HepG2 (cell line): ENCODE results near the gene LUZP2. TPM values are rescaled to one million over a fixed set of nuclear protein-coding genes. Genes with fewer than 3 reads are reported as not detected.

Experiments
- ATAC-seq: fragments of 200-7000 bp; cut with Tn5 transposase; 3 replicates; pipeline ENCODE4 v1.9.1; 2020; ENCODE audit warnings: mild to moderate bottlenecking, moderate library complexity
- BruUV-seq: library from RNA; stranded (reverse); fragments of 400-500 nt; replicated peaks from 2 replicates; lab custom pipeline; 2021; lab: Mats Ljungman, UMichigan
- CTCF ChIA-PET: fragments of 300-600 bp; formaldehyde crosslinking; extraction: SDS; loops from one replicate; lab custom pipeline; 2021; ENCODE audit warnings: low total read pairs, inconsistent platforms, low intra/inter-chr PET ratio; lab: Yijun Ruan, JAX
- POLR2A ChIA-PET: fragments of 350-600 bp; sonication (Branson Sonifier 250); formaldehyde crosslinking; loops from one replicate; lab custom pipeline; 2020; ENCODE audit warnings: antibody characterized with exemption, inconsistent platforms; lab: Yijun Ruan, JAX
- DNase-seq: peaks from one replicate; pipeline ENCODE4 v3.0.0-alpha.2; 2015; ENCODE audit warnings: low spot score
- FAIRE-seq: peaks from 3 replicates; lab custom pipeline; 2011; peaks lifted over from hg19 to GRCh38; lab: Jason Lieb, UNC
- H2AFZ ChIP-seq: one replicate; pipeline ENCODE4 v1.6.1; 2011; ENCODE audit warnings: low read length, inconsistent platforms
- H3K27ac ChIP-seq: fragments of 300-600 bp; 3 replicates; pipeline ENCODE4 v1.8.0; 2011; ENCODE audit warnings: mixed run types, mild to moderate bottlenecking, mixed read lengths, low read length, inconsistent platforms; ENCODE audit not compliant: insufficient read depth; ENCODE audit errors: extremely low read length
- H3K27me3 ChIP-seq, 2 experiments: fragments of 200-600 bp in 1 of 2; 2 replicates in 1 of 2; 3 replicates in 1 of 2; pipeline versions ENCODE4 v1.6.0 to v1.8.0; 2011; ENCODE audit warnings: low read length in 2 of 2, mild to moderate bottlenecking in 2 of 2, moderate library complexity in 2 of 2, inconsistent platforms in 1 of 2; ENCODE audit not compliant: insufficient read depth in 2 of 2, control insufficient read depth in 1 of 2
- H3K36me3 ChIP-seq, 2 experiments: fragments of 200-600 bp in 1 of 2; replicated peaks in 1 of 2; 2 replicates in 1 of 2; 3 replicates in 1 of 2; pipeline versions ENCODE4 v1.5.1 to v1.8.0; 2011; ENCODE audit warnings: low read length in 2 of 2, inconsistent platforms in 1 of 2; ENCODE audit not compliant: insufficient read depth in 2 of 2, control insufficient read depth in 1 of 2
- H3K4me1 ChIP-seq: 2 replicates; pipeline ENCODE4 v1.5.1; 2012; ENCODE audit warnings: low read length, inconsistent platforms; ENCODE audit not compliant: insufficient read depth
- H3K4me2 ChIP-seq: 2 replicates; pipeline ENCODE4 v1.6.0; 2011; ENCODE audit warnings: low read depth, low read length, inconsistent platforms
- H3K4me3 ChIP-seq, 3 experiments: fragments of 200-600 bp in 1 of 3; sonication (generic), shearing (Covaris generic) in 1 of 3; replicated peaks in 1 of 3; 2 replicates each; pipeline ENCODE4 v1.5.1; 2011 to 2016; ENCODE audit warnings: low read length in 3 of 3, inconsistent platforms in 2 of 3, low read depth in 2 of 3, mild to moderate bottlenecking in 2 of 3, control low read depth in 1 of 3, mixed read lengths in 1 of 3; ENCODE audit not compliant: insufficient read depth in 1 of 3
- H3K79me2 ChIP-seq: one replicate; pipeline ENCODE4 v1.6.1; 2011; ENCODE audit warnings: low read length, inconsistent platforms; ENCODE audit not compliant: insufficient read depth
- H3K9ac ChIP-seq: 2 replicates; pipeline ENCODE4 v1.6.0; 2011; ENCODE audit warnings: mild to moderate bottlenecking, low read depth, low read length, inconsistent platforms; ENCODE audit not compliant: insufficient read depth
- H3K9me3 ChIP-seq: 2 replicates; pipeline ENCODE4 v1.5.1; 2012; ENCODE audit warnings: mild to moderate bottlenecking, low read length
- H4K20me1 ChIP-seq: 2 replicates; pipeline ENCODE4 v1.6.0; 2011; ENCODE audit warnings: inconsistent platforms, mild to moderate bottlenecking, low read length, moderate library complexity; ENCODE audit not compliant: insufficient read depth
- DRAP1 ChIP-seq: IDR thresholded peaks from 2 replicates; pipeline ENCODE4 v1.6.1; 2016; ENCODE audit warnings: missing genetic modification reagents, missing compliant biosample characterization
- E2F1 ChIP-seq: sonication (generic); formaldehyde crosslinking; IDR thresholded peaks from 2 replicates; pipeline ENCODE4 v1.5.0; 2020; ENCODE audit warnings: missing genetic modification reagents
- E2F5 ChIP-seq: sonication (generic); formaldehyde crosslinking; conservative IDR thresholded peaks from 2 replicates; pipeline ENCODE4 v1.4.0; 2020; ENCODE audit warnings: missing genetic modification reagents
- ELF1 ChIP-seq: sonication (generic); formaldehyde crosslinking; IDR thresholded peaks from 2 replicates; pipeline ENCODE4 v1.4.0; 2020; ENCODE audit warnings: missing genetic modification reagents
- HDAC2 ChIP-seq: sonication (generic); formaldehyde crosslinking; IDR thresholded peaks from 2 replicates; pipeline ENCODE4 v1.4.0; 2020; ENCODE audit warnings: missing genetic modification reagents
- HOXA7 ChIP-seq: sonication (generic); formaldehyde crosslinking; IDR thresholded peaks from 2 replicates; pipeline ENCODE4 v1.8.1; 2022; ENCODE audit warnings: mild to moderate bottlenecking, missing genetic modification reagents, moderate library complexity
- LBX2 ChIP-seq: sonication (generic); formaldehyde crosslinking; IDR thresholded peaks from 2 replicates; pipeline ENCODE4 v1.5.0; 2020; ENCODE audit warnings: missing genetic modification reagents, mild to moderate bottlenecking, borderline replicate concordance
- SALL2 ChIP-seq: sonication (generic); formaldehyde crosslinking; IDR thresholded peaks from 2 replicates; pipeline ENCODE4 v1.8.1; 2023; ENCODE audit warnings: mild to moderate bottlenecking, missing genetic modification reagents, inconsistent platforms
- TP53 ChIP-seq: sonication (generic); formaldehyde crosslinking; conservative IDR thresholded peaks from 2 replicates; pipeline ENCODE4 v1.4.0; 2020; ENCODE audit warnings: missing genetic modification reagents
- ZFP82 ChIP-seq: sonication (generic); formaldehyde crosslinking; IDR thresholded peaks from 2 replicates; pipeline ENCODE4 v1.5.1; 2020; ENCODE audit warnings: mild to moderate bottlenecking, missing genetic modification reagents, borderline replicate concordance
- ZNF24 ChIP-seq: fragments of 450-650 bp; IDR thresholded peaks from 2 replicates; pipeline ENCODE4 v1.6.1; 2017; ENCODE audit warnings: antibody characterized with exemption, mild to moderate bottlenecking
- ZNF333 ChIP-seq: sonication (generic); formaldehyde crosslinking; IDR thresholded peaks from 2 replicates; pipeline ENCODE4 v1.4.0; 2020; ENCODE audit warnings: mild to moderate bottlenecking, missing genetic modification reagents, borderline replicate concordance
- ZNF468 ChIP-seq: sonication (generic); formaldehyde crosslinking; IDR thresholded peaks from 2 replicates; pipeline ENCODE4 v1.8.0; 2022; ENCODE audit warnings: mild to moderate bottlenecking, moderate library complexity, missing genetic modification reagents
- ZNF687 ChIP-seq: sonication (generic); formaldehyde crosslinking; IDR thresholded peaks from 2 replicates; pipeline ENCODE4 v1.5.1; 2020; ENCODE audit warnings: mild to moderate bottlenecking, missing genetic modification reagents, moderate library complexity
- ZNF7 ChIP-seq: IDR thresholded peaks from 2 replicates; pipeline ENCODE4 v1.6.1; 2016; ENCODE audit warnings: missing biosample characterization, missing genetic modification reagents
- ZNF782 ChIP-seq: sonication (generic); formaldehyde crosslinking; IDR thresholded peaks from 2 replicates; pipeline ENCODE4 v1.4.0; 2020; ENCODE audit warnings: missing genetic modification reagents, mild to moderate bottlenecking, borderline replicate concordance
- WGBS: methylation state at CpG from one replicate; pipeline ENCODE4 v1.1.6; 2017; ENCODE audit warnings: low lambda C conversion rate; 5-methylcytosine and 5-hydroxymethylcytosine counted together
- in situ Hi-C: cut with HindIII; loops from 2 replicates; pipeline ENCODE4 v1.10.0; 2017; ENCODE audit warnings: low pct_unique_long_range_greater_than_20kb; ENCODE audit not compliant: extremely low pct_ligation_motif_present
- intact Hi-C: fragments of 100-400 bp; cut with micrococcal nuclease; formaldehyde crosslinking; loops from one replicate; pipeline ENCODE4 v1.10.0; 2022; ENCODE audit not compliant: unreplicated experiment
- polyA plus RNA-seq, 8 experiments: library from polyadenylated mRNA; depleted of rRNA in 3 of 8; stranded (reverse) in 7 of 8; unstranded in 1 of 8; fragments of >200 nt; fragmentation: Illumina TruSeq in 4 of 8; extraction: Trizol in 4 of 8; gene quantifications; 2 replicates each; pipeline versions ENCODE4 v1.2.1 to v1.2.3, GENCODE V29; 2011 to 2016; ENCODE audit warnings: low read depth in 4 of 8, missing spikeins in 1 of 8, mixed read lengths in 1 of 8; ENCODE audit not compliant: insufficient read depth in 1 of 8
- total RNA-seq, 5 experiments: library from RNA; depleted of rRNA; stranded (reverse); fragments of >200 nt; fragmentation: Illumina TruSeq; extraction: Trizol; gene quantifications; 2 replicates each; pipeline ENCODE4 v1.2.3, GENCODE V29; 2016; ENCODE audit warnings: low read depth in 1 of 5

LUZP2 gene
- total and polyA plus RNA-seq, 2 of the 13 experiments (the other 11 are each of a cell fraction or from before 2014, with no cell fraction given), result not detected

- no peak overlapping the region for H2AFZ ChIP-seq
- no peaks in the 10 kb centered on the region for H4K20me1 ChIP-seq
- no TSS peak for BruUV-seq
- ChIA-PET CTCF (no interaction called here), POLR2A (no interaction called here)
- 2% methylated on average over 4 of the region's 4 CpGs for WGBS
- in situ Hi-C loops, result no loop called here
- intact Hi-C loops, result no loop called here
- no peak for ATAC-seq
- FAIRE-seq, result no peak
- no peak overlapping the region for H3K4me2 ChIP-seq
- TF ChIP-seq DRAP1 (CRISPR knock-in tag) (no peak), ZFP82 (CRISPR knock-in tag) (no peak), SALL2 (CRISPR knock-in tag) (no peak), LBX2 (CRISPR knock-in tag) (no peak), E2F1 (no peak), ZNF468 (CRISPR knock-in tag) (no peak), ZNF24 (no peak), TP53 (CRISPR knock-in tag) (no peak), E2F5 (CRISPR knock-in tag) (no peak), ELF1 (CRISPR knock-in tag) (no peak), HDAC2 (CRISPR knock-in tag) (no peak), ZNF333 (CRISPR knock-in tag) (no peak), ZNF7 (CRISPR knock-in tag) (no peak), HOXA7 (CRISPR knock-in tag) (no peak), ZNF782 (CRISPR knock-in tag) (no peak), ZNF687 (CRISPR knock-in tag) (no peak)
- TF ChIP-seq, all 625 proteins: peak for 0
- Histone ChIP-seq H3K27ac (no peak overlapping the region), H3K27me3 (no peaks in the 10 kb centered on the region), H3K4me1 (no peaks in the 10 kb centered on the region), H3K79me2 (no peaks in the 10 kb centered on the region), H3K9ac (no peak overlapping the region), H3K36me3 (no peaks in the 10 kb centered on the region), H3K4me3 (no peak overlapping the region), H3K9me3 (no peaks in the 10 kb centered on the region)
- DNase-seq, result no peak
Measured at GRCh38 chr11:24819863-24820434, 323.1 kb downstream of the LUZP2 start.
